ENCODE data around the gene DHRS12.

DHRS12 gene
- total RNA-seq, result 0.78 to 3.2 (median 1.6) reads per million in 17 experiments

- peak; percentile 92 to 97 (median 96) for DNase-seq
Observed at GRCh38 chr13:51803422-51804294, at the start of gene DHRS12. DHRS12 (minus strand) TSS chr13:51804163; CDS start chr13:51799659, 4,504 bp downstream.

- peak; percentile 70 to 87 (median 76) for DNase-seq
Observed at GRCh38 chr13:51849145-51850101, 45.5 kb upstream of the DHRS12 start.

- no peak for DNase-seq
Observed at GRCh38 chr13:51848674-51849073, 44.7 kb upstream of the DHRS12 start.

- no peak for DNase-seq
Observed at GRCh38 chr13:51846756-51847155, 42.8 kb upstream of the DHRS12 start.

GRCh38 chr13:51845574-51846318 is 41.8 kb upstream of the DHRS12 start:
- no peak for DNase-seq

- DNase-seq, result peak; percentile 56 to 76 (median 64)
Observed at GRCh38 chr13:51844862-51845573, 41.1 kb upstream of the DHRS12 start, which contains the start of gene TMEM272. TMEM272 (minus strand) TSS chr13:51845177; CDS start chr13:51838530, 6,647 bp downstream.

- no peak for DNase-seq
Observed at GRCh38 chr13:51843529-51843928, 39.6 kb upstream of the DHRS12 start.

GRCh38 chr13:51841732-51842131 is 37.8 kb upstream of the DHRS12 start:
- DNase-seq, result no peak

- DNase-seq, result no peak
Observed at GRCh38 chr13:51840917-51841316, 37.0 kb upstream of the DHRS12 start.

GRCh38 chr13:51839711-51840540 is 36.0 kb upstream of the DHRS12 start:
- no peak for DNase-seq

- no peak for DNase-seq
Observed at GRCh38 chr13:51838240-51838846, 34.4 kb upstream of the DHRS12 start.

- DNase-seq, result no peak
Observed at GRCh38 chr13:51837016-51837415, 33.1 kb upstream of the DHRS12 start.

GRCh38 chr13:51834581-51835171 is 30.7 kb upstream of the DHRS12 start:
- DNase-seq, result no peak

- no peak for DNase-seq
Observed at GRCh38 chr13:51833980-51834379, 30.0 kb upstream of the DHRS12 start.

- peak; percentile 56 to 81 (median 76) for DNase-seq
Observed at GRCh38 chr13:51832471-51833152, 28.6 kb upstream of the DHRS12 start.

- DNase-seq, result no peak
Observed at GRCh38 chr13:51831519-51831918, 27.6 kb upstream of the DHRS12 start.

GRCh38 chr13:51829568-51829899 is 25.6 kb upstream of the DHRS12 start:
- no peak for DNase-seq

GRCh38 chr13:51828730-51829567 is 25.0 kb upstream of the DHRS12 start:
- peak; percentile 18 to 55 (median 34) for DNase-seq

All from suppressor macrophage (primary cell).